Lower leg skin (tissue), 4 donors: Measurements from ENCODE around the gene AVPI1. TPM values are rescaled to one million over a fixed set of nuclear protein-coding genes. Genes with fewer than 3 reads are reported as not detected.
"Not testable (repeated sequence)": the region's sequence is repeated elsewhere in the genome, so short reads cannot be mapped to it uniquely, and the experiment has no call there.

Experiments used
- DNase-seq, 2 donors: peaks; one replicate each; pipeline ENCODE4 v3.0.0-alpha.2; 2019; ENCODE audit warnings: low spot score in 2 of 2
- H3K4me3 ChIP-seq: fragments of 200-600 bp; sonication (generic); 2 replicates; pipeline ENCODE4 v1.5.1; 2017; ENCODE audit warnings: mild to moderate bottlenecking, low read depth; ENCODE audit not compliant: poor library complexity, severe bottlenecking
- POLR2A ChIP-seq, 2 donors: fragments of 450-650 bp; IDR thresholded peaks; one replicate each; pipeline ENCODE4 v1.6.1; 2016 to 2017; ENCODE audit warnings: antibody characterized with exemption in 2 of 2, mild to moderate bottlenecking in 1 of 2, moderate library complexity in 1 of 2
- WGBS, 2 donors: methylation state at CpG; one replicate each; pipeline ENCODE4 v1.1.5; 2018; 5-methylcytosine and 5-hydroxymethylcytosine counted together
- intact Hi-C: fragments of 100-400 bp; cut with DNase I; formaldehyde crosslinking; loops from one replicate; pipeline ENCODE4 v1.15.0; 2023; ENCODE audit warnings: low total_unique reads
- total RNA-seq, 4 donors: library from RNA; depleted of rRNA; stranded (reverse); fragments of >200 nt; gene quantifications; one replicate each; pipeline ENCODE4 v1.1.0, GENCODE V29; 2016
- TF ChIP-seq, protein P1 (sequence below), 3 donors: fragments of 450-650 bp; IDR thresholded peaks; one replicate each; pipeline ENCODE4 v1.5.1; 2016; ENCODE audit warnings: antibody characterized with exemption in 3 of 3, mild to moderate bottlenecking in 3 of 3, moderate library complexity in 2 of 3

The AVPI1 gene
- total RNA-seq, 4 donors from 2014 or later = 133 to 169 (median 145) TPM

DNA sequence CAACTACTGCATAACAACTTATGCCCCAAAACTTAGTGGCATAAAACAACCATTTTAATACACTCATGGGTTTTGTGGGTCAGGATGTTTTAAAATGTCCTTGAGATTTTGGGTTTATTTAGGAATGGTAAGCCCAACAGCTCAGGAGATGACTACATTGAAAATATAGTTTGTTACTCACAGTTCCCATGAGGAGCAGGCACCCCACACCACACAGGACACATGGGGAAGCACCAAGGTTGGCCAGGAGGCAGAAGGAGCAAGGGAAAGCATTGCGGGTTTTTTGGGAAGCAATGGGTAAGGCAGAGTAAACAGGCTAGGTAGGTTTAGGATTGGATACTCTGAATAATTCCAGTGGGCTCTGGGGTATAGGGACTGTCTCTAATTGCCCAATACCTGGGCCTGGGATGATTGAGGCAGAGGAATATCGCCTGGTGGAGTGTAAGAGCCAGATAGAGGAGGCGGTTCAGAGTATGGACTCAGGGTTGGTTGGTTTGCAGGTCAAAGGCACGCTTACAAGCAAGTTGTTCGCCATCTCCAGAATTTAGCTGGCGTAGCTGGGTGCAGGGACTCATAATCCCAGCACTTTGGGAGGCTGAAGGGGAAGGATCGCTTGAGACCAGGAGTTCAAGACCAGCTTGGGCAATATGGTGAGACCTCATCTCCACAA lies 16.5 kb upstream of the AVPI1 start:
- TF ChIP-seq, protein P1, sequence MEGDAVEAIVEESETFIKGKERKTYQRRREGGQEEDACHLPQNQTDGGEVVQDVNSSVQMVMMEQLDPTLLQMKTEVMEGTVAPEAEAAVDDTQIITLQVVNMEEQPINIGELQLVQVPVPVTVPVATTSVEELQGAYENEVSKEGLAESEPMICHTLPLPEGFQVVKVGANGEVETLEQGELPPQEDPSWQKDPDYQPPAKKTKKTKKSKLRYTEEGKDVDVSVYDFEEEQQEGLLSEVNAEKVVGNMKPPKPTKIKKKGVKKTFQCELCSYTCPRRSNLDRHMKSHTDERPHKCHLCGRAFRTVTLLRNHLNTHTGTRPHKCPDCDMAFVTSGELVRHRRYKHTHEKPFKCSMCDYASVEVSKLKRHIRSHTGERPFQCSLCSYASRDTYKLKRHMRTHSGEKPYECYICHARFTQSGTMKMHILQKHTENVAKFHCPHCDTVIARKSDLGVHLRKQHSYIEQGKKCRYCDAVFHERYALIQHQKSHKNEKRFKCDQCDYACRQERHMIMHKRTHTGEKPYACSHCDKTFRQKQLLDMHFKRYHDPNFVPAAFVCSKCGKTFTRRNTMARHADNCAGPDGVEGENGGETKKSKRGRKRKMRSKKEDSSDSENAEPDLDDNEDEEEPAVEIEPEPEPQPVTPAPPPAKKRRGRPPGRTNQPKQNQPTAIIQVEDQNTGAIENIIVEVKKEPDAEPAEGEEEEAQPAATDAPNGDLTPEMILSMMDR (IDR thresholded peaks at IDR 0.05) = no peak
- TF ChIP-seq POLR2A (IDR thresholded peaks at IDR 0.05) = no peak
- 89 to 94% methylated on average over 7 of the region's 7 CpGs for WGBS, 2 donors
- no peak overlapping the region for H3K4me3 ChIP-seq
- DNase-seq = no peak
- intact Hi-C loops = no loop called here

DNA sequence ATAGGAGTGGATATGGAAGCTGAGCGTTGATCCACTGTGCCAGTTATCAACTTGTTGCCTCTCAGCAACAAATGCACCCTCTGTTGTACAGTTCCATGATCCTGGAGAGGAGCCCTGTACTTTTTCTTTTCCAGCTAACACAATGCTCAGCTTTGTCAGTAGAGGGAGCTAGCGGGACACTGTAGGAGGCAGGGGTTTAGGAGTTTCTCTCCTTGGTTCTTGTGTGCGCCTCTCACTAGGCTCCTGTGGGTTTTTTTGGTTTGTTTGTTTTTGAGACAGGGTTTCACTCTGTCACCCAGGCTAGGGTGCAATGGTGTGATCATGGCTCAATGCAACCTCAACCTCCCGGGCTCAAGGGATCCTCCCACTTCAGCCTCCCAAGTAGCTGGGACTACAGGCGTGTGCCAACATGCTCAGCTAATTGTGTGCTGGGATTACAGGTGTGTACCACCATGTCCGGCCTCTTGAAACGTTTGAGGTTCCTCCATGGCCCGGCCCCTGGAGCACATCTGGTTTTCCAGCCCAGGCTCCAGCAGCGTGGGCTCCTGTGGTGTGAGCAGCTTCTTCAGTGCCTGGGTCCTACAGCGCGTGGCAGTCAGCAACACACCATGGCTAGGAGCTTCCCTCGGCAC lies 14.5 kb upstream of the AVPI1 start:
- TF ChIP-seq, protein P1 (IDR thresholded peaks at IDR 0.05) = peak in 1 of 3 donors; percentile 35
- no peak for TF ChIP-seq POLR2A (IDR thresholded peaks at IDR 0.05)
- peak in 1 of 2 donors; percentile 44 for DNase-seq
- 35 to 42% methylated on average over 12 of the region's 12 CpGs for WGBS, 2 donors
- intact Hi-C loops = no loop called here
- H3K4me3 ChIP-seq = no peak overlapping the region

DNA sequence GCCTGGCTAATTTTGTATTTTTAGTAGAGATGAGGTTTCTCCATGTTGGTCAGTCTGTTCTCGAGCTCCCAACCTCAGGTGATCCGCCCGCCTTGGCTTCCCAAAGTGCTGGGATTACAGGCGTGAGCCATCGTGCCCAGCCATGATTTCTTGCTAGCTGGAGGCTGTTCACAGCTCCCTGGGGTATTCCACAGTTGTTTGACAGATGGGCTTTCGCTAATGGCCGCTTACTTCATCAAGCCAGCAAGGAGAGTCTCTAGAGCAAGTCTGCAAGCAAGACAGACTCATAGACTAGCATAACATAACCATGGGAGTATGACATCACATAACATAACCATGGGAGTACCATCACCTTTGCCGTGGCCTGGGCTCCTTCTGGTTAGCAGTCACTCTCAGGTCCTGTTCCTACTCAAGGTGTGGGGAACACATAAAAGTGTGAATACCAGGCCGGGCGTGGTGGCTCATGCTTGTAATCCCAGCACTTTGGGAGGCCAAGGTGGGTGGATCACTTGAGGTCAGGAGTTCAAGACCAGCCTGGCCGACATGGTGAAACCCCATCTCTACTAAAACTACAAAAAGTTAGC lies 11.1 kb upstream of the AVPI1 start:
- DNase-seq, H3K4me3 ChIP-seq, intact Hi-C loops: not testable (repeated sequence)
- WGBS, 2 donors = 69 to 72% methylated on average over 11 of the region's 11 CpGs

DNA sequence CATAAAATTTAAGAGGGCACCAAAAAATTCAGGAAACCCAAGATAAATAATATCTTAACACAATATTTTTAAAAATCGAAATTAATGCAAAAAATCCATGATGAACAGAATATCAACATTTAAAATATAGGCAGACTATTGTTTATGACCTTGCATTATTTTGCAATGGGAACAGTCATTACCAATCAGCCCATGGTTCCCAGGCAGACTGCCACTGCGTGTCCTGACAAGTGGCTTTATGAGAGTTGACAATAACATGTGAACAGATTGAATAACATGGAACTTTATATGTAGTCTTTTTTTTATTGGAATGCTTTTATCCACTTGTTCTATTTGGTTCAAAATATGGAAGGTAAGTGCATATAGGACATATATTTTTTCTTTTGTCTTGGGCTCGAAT lies 3.1 kb upstream of the AVPI1 start:
- TF ChIP-seq, protein P1 (IDR thresholded peaks at IDR 0.05) = no peak
- TF ChIP-seq POLR2A (IDR thresholded peaks at IDR 0.05) = no peak
- intact Hi-C loops = no loop called here
- 52 to 68% methylated on average over 3 of the region's 3 CpGs for WGBS, 2 donors
- peak in 1 of 2 donors; percentile 68 for DNase-seq
- no peak overlapping the region for H3K4me3 ChIP-seq

DNA sequence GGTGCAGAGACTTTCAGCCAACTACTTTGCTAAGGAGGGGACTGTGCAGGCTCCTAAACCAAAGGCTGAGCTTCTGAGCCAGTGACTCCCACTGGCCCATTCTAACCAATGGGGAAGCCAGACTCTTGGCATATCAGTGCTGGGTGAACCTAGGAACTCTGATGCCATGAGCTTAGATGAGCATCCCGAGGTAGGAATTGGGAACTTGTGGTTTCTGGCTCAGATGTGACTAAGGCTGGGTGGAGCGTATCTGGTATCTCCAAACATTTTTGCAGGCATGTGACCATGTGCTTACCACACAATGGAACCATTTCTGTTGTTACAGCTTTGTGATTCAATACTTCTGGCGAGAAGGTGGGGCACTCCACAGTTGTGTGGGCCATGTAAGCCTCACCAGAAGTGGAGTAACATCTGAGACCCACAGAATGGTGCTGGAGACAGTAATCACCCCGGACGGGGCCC lies 2.5 kb upstream of the AVPI1 start:
- peak; percentile 90 to 92 for DNase-seq
- 39 to 43% methylated on average over 5 of the region's 5 CpGs for WGBS, 2 donors
- intact Hi-C loops = no loop called here
- TF ChIP-seq POLR2A (IDR thresholded peaks at IDR 0.05) = no peak
- TF ChIP-seq, protein P1 (IDR thresholded peaks at IDR 0.05) = no peak
- H3K4me3 ChIP-seq = no peak overlapping the region
